A549 treated with AZD2906 at 1 μM for 4 hours (cell line): ENCODE data around the gene RNF114. TPM values are rescaled to one million over a fixed set of nuclear protein-coding genes. Genes with fewer than 3 reads are reported as not detected.

ENCODE experiments used
- total RNA-seq: library from RNA; stranded (reverse); fragments of 200-300 nt; extraction: Qiagen RNA extraction; gene quantifications from 5 replicates; pipeline ENCODE4 v1.2.3, GENCODE V29; 2022

The RNF114 gene
- 53.7 to 61.6 TPM (median 58.4 TPM) in 5 replicates for total RNA-seq

DNA sequence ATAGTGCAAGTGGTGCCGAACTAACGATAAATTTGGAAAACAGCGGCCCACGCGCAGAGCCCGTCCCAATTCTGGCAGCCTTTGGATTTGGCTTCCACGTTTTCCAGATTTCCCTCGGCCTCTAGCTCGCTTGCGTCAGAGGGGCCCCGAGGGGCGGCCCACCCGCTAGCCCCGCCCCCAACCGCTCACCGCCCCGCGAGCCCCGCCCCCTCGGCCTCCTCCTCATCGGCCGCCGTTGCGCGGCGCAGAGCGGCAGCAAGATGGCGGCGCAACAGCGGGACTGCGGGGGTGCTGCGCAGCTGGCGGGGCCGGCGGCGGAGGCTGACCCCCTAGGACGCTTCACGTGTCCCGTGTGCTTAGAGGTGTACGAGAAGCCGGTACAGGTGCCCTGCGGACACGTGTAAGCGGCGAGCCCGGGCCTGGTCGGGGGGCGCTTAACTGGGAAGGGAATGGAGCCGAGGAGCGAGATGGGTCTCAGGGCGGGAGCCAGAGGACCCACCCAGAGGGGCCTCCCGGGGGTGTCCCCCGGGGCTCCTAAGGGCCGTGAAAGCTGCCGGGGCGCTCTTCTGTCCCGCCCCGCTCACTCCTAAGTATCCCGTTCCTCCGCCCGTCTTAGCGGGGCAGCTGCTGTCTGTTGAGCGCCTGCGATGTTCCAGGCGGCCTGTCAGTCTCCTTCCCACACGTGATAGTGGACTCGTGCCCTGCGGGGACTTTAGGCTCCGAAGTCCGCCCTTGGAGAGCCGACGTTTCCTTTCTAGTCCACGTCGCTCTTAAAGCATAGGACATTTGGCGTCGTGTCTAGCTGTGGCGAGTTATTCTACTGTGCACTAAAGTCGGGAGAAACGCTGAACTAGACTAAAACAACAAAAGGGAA is at the start of gene RNF114:
RNF114 (plus strand) TSS at position 245 of the 874 bp plus-strand sequence; CDS start at position 261, 16 bp downstream.

GRCh38 chr20:49915380-49916145 is 20.6 kb upstream of the RNF114 start, which contains the start of gene SPATA2:
TSS of gene SPATA2 (minus strand) at chr20:49915529. CDS start at chr20:49908490, 7,039 bp downstream.

DNA sequence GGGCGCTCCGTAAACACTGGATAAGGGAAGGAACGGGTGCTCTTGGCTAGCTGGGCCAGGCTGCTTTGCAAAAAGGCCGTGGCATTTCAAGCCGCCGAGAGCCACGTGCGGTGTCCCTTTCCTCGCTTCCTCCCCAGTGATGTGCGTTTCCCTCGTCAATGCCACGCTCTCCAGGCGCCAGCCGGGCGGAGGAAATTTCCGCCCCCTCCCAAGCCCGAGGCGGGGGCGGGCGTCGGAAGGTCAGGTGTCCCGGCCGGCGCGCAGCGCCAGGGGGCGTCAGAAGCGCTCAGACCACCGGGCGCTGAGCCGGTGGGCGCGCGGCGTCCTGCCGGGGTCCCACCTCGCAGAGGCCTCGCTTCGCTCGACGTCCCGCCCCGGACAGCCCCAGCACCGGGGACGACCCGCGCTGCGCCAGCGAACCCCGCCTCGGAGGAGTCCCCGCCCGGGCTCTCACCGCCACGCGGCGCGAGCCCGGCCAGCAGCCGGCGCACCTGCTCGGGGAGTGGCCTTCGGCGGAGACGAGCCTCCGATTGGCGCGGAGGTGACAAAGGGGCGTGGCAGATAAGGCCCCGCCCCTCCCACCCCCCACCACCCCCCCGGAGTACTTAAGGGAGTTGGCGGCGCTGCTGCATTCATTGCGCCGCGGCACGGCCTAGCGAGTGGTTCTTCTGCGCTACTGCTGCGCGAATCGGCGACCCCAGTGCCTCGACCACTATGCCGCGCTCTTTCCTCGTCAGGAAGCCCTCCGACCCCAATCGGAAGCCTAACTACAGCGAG is 46.3 kb downstream of the RNF114 start, which contains the start of gene SNAI1:
SNAI1 (plus strand) TSS at position 635 of the 777 bp plus-strand sequence; CDS start at position 715, 80 bp downstream.

Other genes with a start within 250 kb of the RNF114 start
- gene B4GALT5, start 222.5 kb upstream of the RNF114 start, total RNA-seq, result 47.9 to 62.5 TPM (median 59.7 TPM) in 5 replicates
- 7.4 to 9.0 TPM (median 8.6 TPM) in 5 replicates for gene SLC9A8, start 123.6 kb upstream of the RNF114 start, total RNA-seq
- gene SPATA2, start 20.9 kb upstream of the RNF114 start, total RNA-seq, result 6.9 to 8.6 TPM (median 8.2 TPM) in 5 replicates
- gene SNAI1, start 46.6 kb downstream of the RNF114 start, total RNA-seq, result 8.2 to 12.9 TPM (median 11.8 TPM) in 5 replicates
- gene UBE2V1, start 176.8 kb downstream of the RNF114 start, total RNA-seq, result 96.0 to 137 TPM (median 102 TPM) in 5 replicates
- 46.0 to 63.1 TPM (median 58.4 TPM) in 5 replicates for gene PEDS1, start 217.3 kb downstream of the RNF114 start, total RNA-seq